ENCODE data around the gene LIM2.

- no peak for TF ChIP-seq CTCF (IDR thresholded peaks at IDR 0.05 in 4 of 5, conservative IDR thresholded peaks at IDR 0.05 in 1 of 5)
- no peak for TF ChIP-seq POLR2A (IDR thresholded peaks at IDR 0.05)
Measured at GRCh38 chr19:51337141-51337860, 50.5 kb downstream of the LIM2 start.
